PC-9 (cell line): ENCODE measurements around the gene STK32B. TPM values are rescaled to one million over a fixed set of nuclear protein-coding genes. Genes with fewer than 3 reads are reported as not detected.

Experiments
- BruUV-seq: library from RNA; stranded (reverse); fragments of 400-500 nt; replicated peaks from 2 replicates; lab custom pipeline; 2021; lab: Mats Ljungman, UMichigan
- CTCF ChIA-PET: fragments of 300-600 bp; sonication (Branson Sonifier 250); formaldehyde crosslinking; loops from one replicate; lab custom pipeline; 2022; ENCODE audit warnings: antibody characterized with exemption; lab: Charles Lee
- POLR2A ChIA-PET: fragments of 300-600 bp; sonication (Branson Sonifier 250); formaldehyde crosslinking; loops from one replicate; lab custom pipeline; 2022; ENCODE audit warnings: antibody characterized with exemption; ENCODE audit not compliant: unreplicated experiment; lab: Charles Lee
- DNase-seq, 2 experiments: peaks; one replicate each; pipeline versions ENCODE4 v3.0.0 to v3.0.0-alpha.2; 2015 to 2022; ENCODE audit warnings: mixed read lengths in 1 of 2
- H2AFZ ChIP-seq: fragments of 200-600 bp; sonication (generic); 2 replicates; pipeline ENCODE4 v1.8.1; 2017; ENCODE audit warnings: antibody characterized with exemption
- H3F3A ChIP-seq: fragments of 200-600 bp; sonication (generic); 2 replicates; pipeline ENCODE4 v1.8.1; 2017; ENCODE audit warnings: antibody characterized with exemption, mild to moderate bottlenecking, low read depth; ENCODE audit not compliant: insufficient read depth
- H3K27ac ChIP-seq: fragments of 200-600 bp; sonication (generic); 2 replicates; pipeline ENCODE4 v1.6.1; 2016; ENCODE audit warnings: mixed run types
- H3K27me3 ChIP-seq: fragments of 200-600 bp; sonication (generic); 2 replicates; pipeline ENCODE4 v1.6.1; 2016; ENCODE audit warnings: low read depth, mixed run types; ENCODE audit not compliant: insufficient read depth
- H3K36me3 ChIP-seq: fragments of 200-600 bp; sonication (generic); 2 replicates; pipeline ENCODE4 v1.6.1; 2016; ENCODE audit warnings: low read depth, mixed run types
- H3K4me1 ChIP-seq: fragments of 200-600 bp; sonication (generic); replicated peaks from 2 replicates; pipeline ENCODE4 v1.6.1; 2016; ENCODE audit warnings: mixed run types; ENCODE audit not compliant: insufficient read depth
- H3K4me2 ChIP-seq: fragments of 200-600 bp; sonication (generic); 2 replicates; pipeline ENCODE4 v1.6.1; 2017; ENCODE audit warnings: mixed run types
- H3K4me3 ChIP-seq: fragments of 200-600 bp; sonication (generic); 2 replicates; pipeline ENCODE4 v1.6.1; 2016; ENCODE audit warnings: mixed run types
- H3K79me2 ChIP-seq: fragments of 200-600 bp; sonication (generic); 2 replicates; pipeline ENCODE4 v1.6.1; 2017; ENCODE audit warnings: low read depth, mixed run types
- H3K9me2 ChIP-seq: fragments of 200-600 bp; sonication (generic); 2 replicates; pipeline ENCODE4 v1.8.1; 2017; ENCODE audit warnings: mild to moderate bottlenecking; ENCODE audit not compliant: insufficient read depth
- H3K9me3 ChIP-seq: fragments of 200-600 bp; sonication (generic); 2 replicates; pipeline ENCODE4 v1.8.1; 2016; ENCODE audit warnings: low read depth; ENCODE audit not compliant: insufficient read depth
- H4K20me1 ChIP-seq: fragments of 200-600 bp; sonication (generic); 2 replicates; pipeline ENCODE4 v1.8.1; 2017; ENCODE audit not compliant: insufficient read depth
- EZH2 ChIP-seq: fragments of 200-600 bp; sonication (generic); IDR thresholded peaks from 2 replicates; pipeline ENCODE4 v1.8.0; 2017; ENCODE audit warnings: antibody characterized with exemption, low read depth
- intact Hi-C: fragments of 100-400 bp; cut with micrococcal nuclease; formaldehyde crosslinking; loops from one replicate; pipeline ENCODE4 v1.10.0; 2022; ENCODE audit not compliant: unreplicated experiment
- total RNA-seq: library from RNA; stranded (reverse); gene quantifications from 2 replicates; pipeline ENCODE4 v1.2.3, GENCODE V29; 2021
- TF ChIP-seq, protein P1 (sequence below): fragments of 200-600 bp; sonication (generic); conservative IDR thresholded peaks from 2 replicates; pipeline ENCODE4 v1.6.1; 2017; ENCODE audit warnings: mixed run types, antibody characterized with exemption, mild to moderate bottlenecking, moderate library complexity

Gene STK32B
- total RNA-seq, 1 experiment from 2014 or later = not detected

- H4K20me1 ChIP-seq = no peaks in the 10 kb centered on the region
- H3F3A ChIP-seq = no peaks in the 10 kb centered on the region
- H3K9me2 ChIP-seq = no peaks in the 10 kb centered on the region
- no peaks in the 10 kb centered on the region for H3K79me2 ChIP-seq
- no peaks in the 10 kb centered on the region for H3K9me3 ChIP-seq
- ChIA-PET POLR2A (no interaction called here), CTCF (no interaction called here)
- H2AFZ ChIP-seq = no peak overlapping the region
- H3K4me2 ChIP-seq = no peak overlapping the region
- no peaks in the 10 kb centered on the region; the same call in 1 of the 2 replicates for H3K27me3 ChIP-seq
- no peaks in the 10 kb centered on the region for H3K36me3 ChIP-seq
- no peak overlapping the region for H3K4me3 ChIP-seq
- no peak for TF ChIP-seq EZH2
- TF ChIP-seq, protein P1, sequence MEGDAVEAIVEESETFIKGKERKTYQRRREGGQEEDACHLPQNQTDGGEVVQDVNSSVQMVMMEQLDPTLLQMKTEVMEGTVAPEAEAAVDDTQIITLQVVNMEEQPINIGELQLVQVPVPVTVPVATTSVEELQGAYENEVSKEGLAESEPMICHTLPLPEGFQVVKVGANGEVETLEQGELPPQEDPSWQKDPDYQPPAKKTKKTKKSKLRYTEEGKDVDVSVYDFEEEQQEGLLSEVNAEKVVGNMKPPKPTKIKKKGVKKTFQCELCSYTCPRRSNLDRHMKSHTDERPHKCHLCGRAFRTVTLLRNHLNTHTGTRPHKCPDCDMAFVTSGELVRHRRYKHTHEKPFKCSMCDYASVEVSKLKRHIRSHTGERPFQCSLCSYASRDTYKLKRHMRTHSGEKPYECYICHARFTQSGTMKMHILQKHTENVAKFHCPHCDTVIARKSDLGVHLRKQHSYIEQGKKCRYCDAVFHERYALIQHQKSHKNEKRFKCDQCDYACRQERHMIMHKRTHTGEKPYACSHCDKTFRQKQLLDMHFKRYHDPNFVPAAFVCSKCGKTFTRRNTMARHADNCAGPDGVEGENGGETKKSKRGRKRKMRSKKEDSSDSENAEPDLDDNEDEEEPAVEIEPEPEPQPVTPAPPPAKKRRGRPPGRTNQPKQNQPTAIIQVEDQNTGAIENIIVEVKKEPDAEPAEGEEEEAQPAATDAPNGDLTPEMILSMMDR = no peak
- H3K4me1 ChIP-seq = no peaks in the 10 kb centered on the region
- DNase-seq = no peak
- BruUV-seq = no TSS peak
- intact Hi-C loops = no loop called here
- H3K27ac ChIP-seq = no peak overlapping the region
These were observed 412.8 kb downstream of the STK32B start for GRCh38 chr4:5463936-5464650.

DNA sequence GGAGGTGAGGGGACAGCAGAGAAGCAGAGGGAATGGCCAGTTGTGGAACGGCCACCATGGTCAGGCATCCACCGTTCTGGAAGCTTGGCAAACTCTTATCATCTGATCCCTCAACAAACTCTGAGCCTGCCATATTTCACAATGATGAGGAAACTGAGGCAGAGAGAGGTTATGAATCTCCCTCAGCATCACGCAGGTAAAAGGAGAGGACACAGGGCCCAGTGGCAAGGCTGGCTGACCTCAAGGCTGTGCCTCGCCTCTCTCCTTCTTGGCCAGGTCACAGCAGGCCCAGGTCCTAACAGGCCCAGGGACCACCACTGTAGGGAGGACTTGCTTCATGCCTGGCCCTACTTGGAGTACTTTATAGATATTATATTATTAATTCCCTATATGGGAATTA is 414.2 kb downstream of the STK32B start:
- Histone ChIP-seq H3K4me2 (no peak overlapping the region), H4K20me1 (no peaks in the 10 kb centered on the region), H3K27me3 (no peaks in the 10 kb centered on the region), H3K79me2 (no peaks in the 10 kb centered on the region), H3K36me3 (no peaks in the 10 kb centered on the region), H3K4me1 (no peaks in the 10 kb centered on the region), H2AFZ (no peak overlapping the region), H3K27ac (no peak overlapping the region), H3K9me3 (no peaks in the 10 kb centered on the region), H3K9me2 (no peaks in the 10 kb centered on the region), H3F3A (no peaks in the 10 kb centered on the region), H3K4me3 (no peak overlapping the region)
- BruUV-seq = no TSS peak
- intact Hi-C loops = no loop called here
- DNase-seq = no peak
- CTCF ChIA-PET = no interaction called here
- TF ChIP-seq EZH2 = no peak
- TF ChIP-seq, protein P1 = no peak
- POLR2A ChIA-PET = no interaction called here

DNA sequence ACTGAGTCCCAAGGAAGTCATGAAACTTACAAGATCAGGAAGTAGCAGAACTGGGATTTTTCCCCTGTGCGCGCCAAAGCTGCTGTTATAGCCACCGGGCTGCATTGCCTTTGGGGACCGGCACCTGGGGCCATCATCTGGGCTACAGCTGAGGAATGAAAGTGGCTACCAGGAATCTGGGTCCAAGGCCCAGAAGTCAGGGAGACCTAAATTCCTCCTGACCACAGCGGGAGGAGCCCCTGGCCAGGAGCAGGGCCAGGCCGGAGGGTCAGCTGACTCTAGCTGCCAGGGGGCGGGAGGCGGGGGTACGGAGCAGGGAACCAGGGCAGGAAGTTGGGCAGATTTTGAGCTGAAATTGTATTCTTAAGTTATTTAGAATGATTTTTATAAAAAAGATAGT is 414.7 kb downstream of the STK32B start:
- no peaks in the 10 kb centered on the region for H3K79me2 ChIP-seq
- no peaks in the 10 kb centered on the region for H3K9me3 ChIP-seq
- ChIA-PET CTCF (no interaction called here), POLR2A (no interaction called here)
- H3K36me3 ChIP-seq = no peaks in the 10 kb centered on the region
- intact Hi-C loops = no loop called here
- no peak overlapping the region for H3K27ac ChIP-seq
- TF ChIP-seq, protein P1 = no peak
- TF ChIP-seq EZH2 = no peak
- H3K4me3 ChIP-seq = no peak overlapping the region
- no TSS peak for BruUV-seq
- H3K27me3 ChIP-seq = no peaks in the 10 kb centered on the region
- no peaks in the 10 kb centered on the region for H3K4me1 ChIP-seq
- no peak for DNase-seq
- H3K4me2 ChIP-seq = no peak overlapping the region
- H3K9me2 ChIP-seq = no peaks in the 10 kb centered on the region
- no peaks in the 10 kb centered on the region for H3F3A ChIP-seq
- no peak overlapping the region for H2AFZ ChIP-seq
- no peaks in the 10 kb centered on the region for H4K20me1 ChIP-seq
